ENCODE measurements around the gene VASP. TPM values are rescaled to one million over a fixed set of nuclear protein-coding genes. Genes with fewer than 3 reads are reported as not detected.

VASP gene
- total RNA-seq, 4 donors from 2014 or later = 81.7 to 123 (median 112) TPM

- H3K27me3 ChIP-seq = no peaks in the 10 kb centered on the region
- TF ChIP-seq CTCF (IDR thresholded peaks at IDR 0.05) = no peak
- TF ChIP-seq POLR2A (IDR thresholded peaks at IDR 0.05) = no peak
- DNase-seq = no peak
- peaks cover 0 to 27% (median 4%) of the 10 kb centered on the region in 3 donors for H3K36me3 ChIP-seq
- peaks cover 0 to 19% (median 3%) of the 10 kb centered on the region in 4 donors for H3K4me1 ChIP-seq
- no peak overlapping the region for H3K27ac ChIP-seq
- H3K4me3 ChIP-seq = peak overlapping the region in 2 of 4 donors; percentile 46 to 48
- no peaks in the 10 kb centered on the region for H3K9me3 ChIP-seq
Measured at GRCh38 chr19:45529420-45529785, 22.1 kb downstream of the VASP start.

GRCh38 chr19:45531349-45531748 lies 24.1 kb downstream of the VASP start:
- peaks cover 0 to 8% (median 0%) of the 10 kb centered on the region in 3 donors for H3K36me3 ChIP-seq
- DNase-seq = no peak
- H3K27ac ChIP-seq = no peak overlapping the region
- H3K27me3 ChIP-seq = no peaks in the 10 kb centered on the region
- H3K9me3 ChIP-seq = no peaks in the 10 kb centered on the region
- no peak overlapping the region for H3K4me3 ChIP-seq
- no peak for TF ChIP-seq POLR2A (IDR thresholded peaks at IDR 0.05)
- TF ChIP-seq CTCF (IDR thresholded peaks at IDR 0.05) = no peak
- H3K4me1 ChIP-seq = peaks cover 0 to 19% (median 3%) of the 10 kb centered on the region in 4 donors

GRCh38 chr19:45539459-45539858 lies 32.2 kb downstream of the VASP start:
- TF ChIP-seq POLR2A (IDR thresholded peaks at IDR 0.05) (no peak), CTCF (IDR thresholded peaks at IDR 0.05) (no peak)
- H3K27ac ChIP-seq = no peak overlapping the region
- no peak overlapping the region for H3K4me3 ChIP-seq
- no peaks in the 10 kb centered on the region for H3K27me3 ChIP-seq
- no peaks in the 10 kb centered on the region for H3K9me3 ChIP-seq
- no peaks in the 10 kb centered on the region for H3K36me3 ChIP-seq
- DNase-seq = no peak
- H3K4me1 ChIP-seq = no peaks in the 10 kb centered on the region

GRCh38 chr19:45542234-45542668 lies 35.0 kb downstream of the VASP start:
- TF ChIP-seq CTCF (IDR thresholded peaks at IDR 0.05) = no peak
- TF ChIP-seq POLR2A (IDR thresholded peaks at IDR 0.05) = no peak
- no peaks in the 10 kb centered on the region for H3K27me3 ChIP-seq
- no peak overlapping the region for H3K4me3 ChIP-seq
- no peak overlapping the region for H3K27ac ChIP-seq
- no peaks in the 10 kb centered on the region for H3K36me3 ChIP-seq
- no peaks in the 10 kb centered on the region for H3K4me1 ChIP-seq
- no peaks in the 10 kb centered on the region for H3K9me3 ChIP-seq
- no peak for DNase-seq

- Histone ChIP-seq H3K36me3 (no peaks in the 10 kb centered on the region), H3K27ac (peak overlapping the region in 1 of 4 donors; percentile 52), H3K4me1 (no peaks in the 10 kb centered on the region), H3K9me3 (no peaks in the 10 kb centered on the region), H3K27me3 (no peaks in the 10 kb centered on the region), H3K4me3 (no peak overlapping the region)
- TF ChIP-seq CTCF (IDR thresholded peaks at IDR 0.05) (no peak), POLR2A (IDR thresholded peaks at IDR 0.05) (no peak)
- DNase-seq = no peak
Measured at GRCh38 chr19:45547211-45547770, 40.0 kb downstream of the VASP start.
